Mucosa of descending colon (tissue), 3 donors: ENCODE data around the gene PDE4B. TPM values are rescaled to one million over a fixed set of nuclear protein-coding genes. Genes with fewer than 3 reads are reported as not detected.
"Not testable (repeated sequence)": the region's sequence is repeated elsewhere in the genome, so short reads cannot be mapped to it uniquely, and the experiment has no call there.

Experiments used
- ATAC-seq: fragments of 200-7000 bp; cut with Tn5 transposase; one replicate; pipeline ENCODE4 v1.9.1; 2020; ENCODE audit warnings: mild to moderate bottlenecking, moderate library complexity
- DNase-seq, 3 donors: peaks; one replicate each; pipeline ENCODE4 v3.0.0-alpha.2; 2020
- H3K36me3 ChIP-seq: fragments of 200-600 bp; one replicate; pipeline ENCODE4 v1.8.0; 2021; ENCODE audit warnings: low read depth, mild to moderate bottlenecking
- H3K4me1 ChIP-seq: fragments of 200-600 bp; one replicate; pipeline ENCODE4 v1.8.0; 2021; ENCODE audit warnings: low read depth, mild to moderate bottlenecking
- H3K4me3 ChIP-seq: fragments of 200-600 bp; one replicate; pipeline ENCODE4 v1.8.0; 2021; ENCODE audit warnings: mild to moderate bottlenecking
- H3K9me3 ChIP-seq: fragments of 200-600 bp; one replicate; pipeline ENCODE4 v1.8.0; 2021; ENCODE audit warnings: mild to moderate bottlenecking
- intact Hi-C, 2 donors: fragments of 100-400 bp; cut with DNase I in 1 of 2; cut with micrococcal nuclease in 1 of 2; formaldehyde crosslinking; loops; one replicate each; pipeline versions ENCODE4 v1.11.0 to v1.11.1; 2022; cut with DNase I, micrococcal nuclease
- total RNA-seq, 3 donors: library from RNA; stranded (reverse); fragmentation: NEBNext Ultra II Directional in 2 of 3; extraction: Animal tissue kit (Norgen Biotek cat#: 25700) in 2 of 3; gene quantifications; one replicate each; pipeline versions ENCODE4 v1.2.1 to v1.2.4, GENCODE V29; 2021 to 2023
- TF ChIP-seq, protein P1 (sequence below): fragments of 200-600 bp; IDR thresholded peaks from one replicate; pipeline ENCODE4 v1.8.0; 2022; ENCODE audit warnings: antibody characterized with exemption, mild to moderate bottlenecking
- donor health status: DM: no; HTN: no; CAD: no; lungs with moderate emphysema.
- donor health status: DM: no; HTN: no; CAD: no.
- donor health status: DM: no; HTN: yes; CAD: no.

PDE4B gene
- total RNA-seq, 3 donors from 2014 or later, result 3.4 to 6.6 (median 4.9) TPM

- intact Hi-C loops, result no loop called here
- no peak for ATAC-seq
- Histone ChIP-seq H3K4me3 (no peak overlapping the region), H3K36me3 (no peaks in the 10 kb centered on the region), H3K9me3 (no peaks in the 10 kb centered on the region), H3K4me1 (no peaks in the 10 kb centered on the region)
- no peak for DNase-seq
- TF ChIP-seq, protein P1, sequence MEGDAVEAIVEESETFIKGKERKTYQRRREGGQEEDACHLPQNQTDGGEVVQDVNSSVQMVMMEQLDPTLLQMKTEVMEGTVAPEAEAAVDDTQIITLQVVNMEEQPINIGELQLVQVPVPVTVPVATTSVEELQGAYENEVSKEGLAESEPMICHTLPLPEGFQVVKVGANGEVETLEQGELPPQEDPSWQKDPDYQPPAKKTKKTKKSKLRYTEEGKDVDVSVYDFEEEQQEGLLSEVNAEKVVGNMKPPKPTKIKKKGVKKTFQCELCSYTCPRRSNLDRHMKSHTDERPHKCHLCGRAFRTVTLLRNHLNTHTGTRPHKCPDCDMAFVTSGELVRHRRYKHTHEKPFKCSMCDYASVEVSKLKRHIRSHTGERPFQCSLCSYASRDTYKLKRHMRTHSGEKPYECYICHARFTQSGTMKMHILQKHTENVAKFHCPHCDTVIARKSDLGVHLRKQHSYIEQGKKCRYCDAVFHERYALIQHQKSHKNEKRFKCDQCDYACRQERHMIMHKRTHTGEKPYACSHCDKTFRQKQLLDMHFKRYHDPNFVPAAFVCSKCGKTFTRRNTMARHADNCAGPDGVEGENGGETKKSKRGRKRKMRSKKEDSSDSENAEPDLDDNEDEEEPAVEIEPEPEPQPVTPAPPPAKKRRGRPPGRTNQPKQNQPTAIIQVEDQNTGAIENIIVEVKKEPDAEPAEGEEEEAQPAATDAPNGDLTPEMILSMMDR, result no peak
Observed at GRCh38 chr1:66088787-66089186, 296.1 kb downstream of the PDE4B start.

- intact Hi-C loops, result no loop called here
- no peak for DNase-seq
Observed at GRCh38 chr1:66090859-66091457, 298.3 kb downstream of the PDE4B start.

GRCh38 chr1:66095190-66095589 lies 302.5 kb downstream of the PDE4B start:
- TF ChIP-seq, protein P1, result no peak
- ATAC-seq (no peak), DNase-seq (no peak)
- no peaks in the 10 kb centered on the region for H3K36me3 ChIP-seq
- no peaks in the 10 kb centered on the region for H3K4me1 ChIP-seq
- H3K9me3 ChIP-seq, result no peaks in the 10 kb centered on the region
- intact Hi-C loops, result no loop called here
- H3K4me3 ChIP-seq, result no peak overlapping the region

More at GRCh38 chr1:66090859-66091457, 298.3 kb downstream of the PDE4B start:
- no peaks in the 10 kb centered on the region for H3K4me1 ChIP-seq
- no peaks in the 10 kb centered on the region for H3K9me3 ChIP-seq
- ATAC-seq, result no peak
- H3K4me3 ChIP-seq, result no peak overlapping the region
- no peaks in the 10 kb centered on the region for H3K36me3 ChIP-seq
- TF ChIP-seq, protein P1, result no peak

DNA sequence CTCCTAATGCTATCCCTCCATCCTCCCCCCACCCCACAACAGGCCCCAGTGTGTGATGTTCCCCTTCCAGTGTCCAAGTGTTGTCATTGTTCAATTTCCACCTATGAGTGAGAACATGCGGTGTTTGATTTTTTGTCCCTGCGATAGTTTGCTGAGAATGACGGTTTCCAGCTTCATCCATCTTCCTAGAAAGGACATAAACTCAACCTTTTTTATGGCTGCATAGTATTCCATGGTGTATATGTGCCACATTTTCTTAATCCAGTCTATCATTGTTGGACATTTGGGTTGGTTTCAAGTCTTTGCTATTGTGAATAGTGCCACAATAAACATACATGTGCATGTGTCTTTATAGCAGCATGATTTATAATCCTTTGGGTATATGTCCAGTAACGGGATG lies 308.3 kb downstream of the PDE4B start:
- H3K9me3 ChIP-seq, DNase-seq, ATAC-seq, H3K36me3 ChIP-seq, intact Hi-C loops, H3K4me1 ChIP-seq, H3K4me3 ChIP-seq: not testable (repeated sequence)

GRCh38 chr1:66104076-66104475 lies 311.4 kb downstream of the PDE4B start:
- intact Hi-C loops, H3K4me1 ChIP-seq, H3K4me3 ChIP-seq, H3K36me3 ChIP-seq, ATAC-seq, H3K9me3 ChIP-seq, DNase-seq: not testable (repeated sequence)

GRCh38 chr1:66108624-66109023 lies 315.9 kb downstream of the PDE4B start:
- Histone ChIP-seq H3K4me1 (no peaks in the 10 kb centered on the region), H3K36me3 (no peaks in the 10 kb centered on the region), H3K4me3 (no peak overlapping the region), H3K9me3 (no peaks in the 10 kb centered on the region)
- intact Hi-C loops, result no loop called here
- ATAC-seq (no peak), DNase-seq (no peak)
- TF ChIP-seq, protein P1, result no peak
